GM23248 (cell line): ENCODE data around the gene C14orf132. TPM values are rescaled to one million over a fixed set of nuclear protein-coding genes. Genes with fewer than 3 reads are reported as not detected.
A peak's percentile ranks its signal among the peaks of the same experiment; 100 is the strongest.

Experiments
- DNase-seq: peaks from one replicate; pipeline ENCODE4 v3.0.0-alpha.2; 2015
- H2AFZ ChIP-seq: fragments of 200-600 bp; sonication (generic); 2 replicates; pipeline ENCODE4 v1.6.1; 2016; ENCODE audit warnings: antibody characterized with exemption
- H3F3A ChIP-seq: fragments of 200-600 bp; sonication (generic); 2 replicates; pipeline ENCODE4 v1.6.1; 2016; ENCODE audit warnings: mild to moderate bottlenecking, antibody characterized with exemption, mixed run types; ENCODE audit not compliant: insufficient read depth
- H3K27ac ChIP-seq: fragments of 200-600 bp; sonication (generic); 2 replicates; pipeline ENCODE4 v1.5.1; 2016; ENCODE audit warnings: mild to moderate bottlenecking
- H3K27me3 ChIP-seq: fragments of 200-600 bp; sonication (generic); replicated peaks from 2 replicates; pipeline ENCODE4 v1.6.1; 2016; ENCODE audit warnings: mild to moderate bottlenecking; ENCODE audit not compliant: insufficient read depth
- H3K36me3 ChIP-seq: fragments of 200-600 bp; sonication (generic); 2 replicates; pipeline ENCODE4 v1.6.1; 2016; ENCODE audit warnings: low read depth, mild to moderate bottlenecking
- H3K4me1 ChIP-seq: fragments of 200-600 bp; sonication (generic); 2 replicates; pipeline ENCODE4 v1.6.1; 2016; ENCODE audit warnings: mild to moderate bottlenecking; ENCODE audit not compliant: insufficient read depth
- H3K4me2 ChIP-seq: fragments of 200-600 bp; sonication (generic); one replicate; pipeline ENCODE4 v1.6.1; 2016; ENCODE audit warnings: mild to moderate bottlenecking; ENCODE audit not compliant: unreplicated experiment
- H3K4me3 ChIP-seq: fragments of 200-600 bp; sonication (generic); 2 replicates; pipeline ENCODE4 v1.5.1; 2016; ENCODE audit warnings: mild to moderate bottlenecking
- H3K79me2 ChIP-seq: fragments of 200-600 bp; sonication (generic); 2 replicates; pipeline ENCODE4 v1.6.1; 2016; ENCODE audit warnings: mild to moderate bottlenecking; ENCODE audit not compliant: insufficient read depth
- H3K9ac ChIP-seq: fragments of 200-600 bp; sonication (generic); 2 replicates; pipeline ENCODE4 v1.6.1; 2016; ENCODE audit warnings: mild to moderate bottlenecking
- H3K9me2 ChIP-seq: fragments of 200-600 bp; sonication (generic); 2 replicates; pipeline ENCODE4 v1.6.1; 2016; ENCODE audit warnings: mixed run types, mild to moderate bottlenecking, moderate library complexity; ENCODE audit not compliant: insufficient read depth
- H3K9me3 ChIP-seq: fragments of 200-600 bp; sonication (generic); one replicate; pipeline ENCODE4 v1.6.1; 2017; ENCODE audit warnings: low read depth
- H4K20me1 ChIP-seq: fragments of 200-600 bp; sonication (generic); 2 replicates; pipeline ENCODE4 v1.6.0; 2016; ENCODE audit not compliant: insufficient read depth
- EZH2 ChIP-seq: fragments of 200-600 bp; sonication (generic); IDR thresholded peaks from 2 replicates; pipeline ENCODE4 v1.6.1; 2018; ENCODE audit warnings: antibody characterized with exemption, mild to moderate bottlenecking; ENCODE audit not compliant: insufficient read depth, poor library complexity, severe bottlenecking
- EZH2phosphoT487 ChIP-seq: fragments of 200-600 bp; sonication (generic); IDR thresholded peaks from 2 replicates; pipeline ENCODE4 v1.6.1; 2018; ENCODE audit warnings: antibody characterized with exemption, moderate library complexity, mild to moderate bottlenecking, low read depth; ENCODE audit not compliant: insufficient read depth
- WGBS, 2 experiments: methylation state at CpG; one replicate each; pipeline ENCODE4 v1.1.6; 2015 to 2017; ENCODE audit warnings: low lambda C conversion rate in 2 of 2, low coverage in 1 of 2; ENCODE audit errors: missing lambda C conversion rate in 2 of 2; 5-methylcytosine and 5-hydroxymethylcytosine counted together
- in situ Hi-C: fragments of 300-500 bp; cut with MboI; formaldehyde crosslinking; loops from 2 replicates; pipeline ENCODE4 v1.15.0; 2020
- polyA plus RNA-seq: library from polyadenylated mRNA; unstranded; fragments of >200 nt; fragmentation: Nextera tagmentation; extraction: Ambion mirVana; gene quantifications from 2 replicates; pipeline ENCODE4 v1.2.1, GENCODE V29; 2016
- total RNA-seq: library from RNA; depleted of rRNA; stranded (reverse); fragments of >200 nt; shearing (Covaris generic); gene quantifications from 2 replicates; pipeline ENCODE4 v1.2.3, GENCODE V29; 2014

Gene C14orf132
- total and polyA plus RNA-seq, 2 experiments from 2014 or later: 18.6 to 26.2 TPM

- TF ChIP-seq EZH2 (no peak), EZH2phosphoT487 (no peak)
Observed at GRCh38 chr14:96091149-96091693, 52.1 kb downstream of the C14orf132 start.

GRCh38 chr14:96091941-96092411, 52.8 kb downstream of the C14orf132 start:
- TF ChIP-seq EZH2phosphoT487 (no peak), EZH2 (no peak)
- Histone ChIP-seq H4K20me1 (no peaks in the 10 kb centered on the region), H3K36me3 (no peaks in the 10 kb centered on the region), H3K4me1 (peaks cover 27% of the 10 kb centered on the region), H3K9me2 (no peaks in the 10 kb centered on the region), H3K9ac (peak overlapping the region; percentile 47; the same call in 1 of the 2 replicates), H3K27me3 (no peaks in the 10 kb centered on the region), H3F3A (no peaks in the 10 kb centered on the region; the same call in 1 of the 2 replicates), H3K4me3 (no peak overlapping the region), H3K4me2 (no peak overlapping the region), H3K9me3 (no peaks in the 10 kb centered on the region), H3K27ac (peak overlapping the region; percentile 61), H3K79me2 (no peaks in the 10 kb centered on the region), H2AFZ (no peak overlapping the region)
- 66 to 70% methylated on average over 13 of the region's 13 CpGs for WGBS, 2 experiments
- in situ Hi-C loops: loop anchor here (10.0 kb wide), 1 partner anchor 323 kb away; no protein-coding TSS in a partner anchor
- DNase-seq: peak; percentile 86

More at GRCh38 chr14:96091149-96091693, 52.1 kb downstream of the C14orf132 start:
- Histone ChIP-seq H3K4me2 (no peak overlapping the region), H3K4me3 (no peak overlapping the region), H3K27ac (peak overlapping the region; percentile 61), H3K9ac (peak overlapping the region; percentile 47; the same call in 1 of the 2 replicates), H3K27me3 (no peaks in the 10 kb centered on the region), H3K79me2 (no peaks in the 10 kb centered on the region), H4K20me1 (no peaks in the 10 kb centered on the region), H3K36me3 (no peaks in the 10 kb centered on the region), H3K9me2 (no peaks in the 10 kb centered on the region), H3K4me1 (peaks cover 35% of the 10 kb centered on the region), H2AFZ (no peak overlapping the region), H3K9me3 (no peaks in the 10 kb centered on the region), H3F3A (peaks cover 2% of the 10 kb centered on the region; the same call in 1 of the 2 replicates)
- no peak for DNase-seq
- in situ Hi-C loops: loop anchor here (10.0 kb wide), 1 partner anchor 324 kb away; no protein-coding TSS in a partner anchor
- WGBS, 2 experiments: 62 to 70% methylated on average over 14 to 15 of the region's 15 CpGs

GRCh38 chr14:96092936-96093335, 53.8 kb downstream of the C14orf132 start:
- H3K9ac ChIP-seq: no peak overlapping the region
- peak overlapping the region; percentile 61; the same call in 1 of the 2 replicates for H3K27ac ChIP-seq
- H3K4me1 ChIP-seq: peaks cover 25% of the 10 kb centered on the region
- H4K20me1 ChIP-seq: no peaks in the 10 kb centered on the region
- WGBS, 2 experiments: 73 to 74% methylated on average over 3 of the region's 3 CpGs
- in situ Hi-C loops: loop anchor here (10.0 kb wide), 1 partner anchor 322 kb away; no protein-coding TSS in a partner anchor
- no peak overlapping the region for H3K4me2 ChIP-seq
- H3K9me3 ChIP-seq: no peaks in the 10 kb centered on the region
- H3F3A ChIP-seq: no peaks in the 10 kb centered on the region; the same call in 1 of the 2 replicates
- H2AFZ ChIP-seq: no peak overlapping the region
- no peak overlapping the region for H3K4me3 ChIP-seq
- H3K9me2 ChIP-seq: no peaks in the 10 kb centered on the region
- no peaks in the 10 kb centered on the region for H3K36me3 ChIP-seq
- no peaks in the 10 kb centered on the region for H3K79me2 ChIP-seq
- no peaks in the 10 kb centered on the region for H3K27me3 ChIP-seq
- TF ChIP-seq EZH2 (no peak), EZH2phosphoT487 (no peak)
- no peak for DNase-seq

GRCh38 chr14:96094211-96094610, 55.0 kb downstream of the C14orf132 start:
- H3K79me2 ChIP-seq: no peaks in the 10 kb centered on the region
- in situ Hi-C loops: loop anchor here (10.0 kb wide), 1 partner anchor 321 kb away; no protein-coding TSS in a partner anchor
- H2AFZ ChIP-seq: no peak overlapping the region
- no peaks in the 10 kb centered on the region for H3K27me3 ChIP-seq
- peaks cover 25% of the 10 kb centered on the region for H3K4me1 ChIP-seq
- H3K9me2 ChIP-seq: no peaks in the 10 kb centered on the region
- H3K9ac ChIP-seq: no peak overlapping the region
- no peaks in the 10 kb centered on the region for H3K36me3 ChIP-seq
- H3K4me3 ChIP-seq: no peak overlapping the region
- TF ChIP-seq EZH2: no peak
- no peak for TF ChIP-seq EZH2phosphoT487
- no peak overlapping the region for H3K27ac ChIP-seq
- no peak for DNase-seq
- 92 to 94% methylated on average over 4 of the region's 4 CpGs for WGBS, 2 experiments
- H3F3A ChIP-seq: no peaks in the 10 kb centered on the region; the same call in 1 of the 2 replicates
- no peaks in the 10 kb centered on the region for H3K9me3 ChIP-seq
- H4K20me1 ChIP-seq: no peaks in the 10 kb centered on the region
- H3K4me2 ChIP-seq: no peak overlapping the region
